T-helper 9 cell (primary cell): Measurements from ENCODE around the gene ZNF337.
"Not testable (repeated sequence)": the region's sequence is repeated elsewhere in the genome, so short reads cannot be mapped to it uniquely, and the experiment has no call there.

Experiments
- DNase-seq: peaks from one replicate; pipeline ENCODE4 v3.0.0-alpha.2; 2020
- total RNA-seq, 2 donors: gene quantifications; one replicate each; lab custom pipeline; 2026; lab: John Stamatoyannopoulos, UW

ZNF337 gene
- 22.7 to 65.3 reads per million in 2 donors for total RNA-seq

- DNase-seq: peak; percentile 89
Observed at GRCh38 chr20:25696371-25697131, at the start of gene ZNF337. Gene ZNF337 (minus strand): TSS chr20:25696853. CDS start chr20:25686417, 10,436 bp downstream.

GRCh38 chr20:25745738-25746137, 49.1 kb upstream of the ZNF337 start:
- DNase-seq: no peak

- no peak for DNase-seq
Observed at GRCh38 chr20:25745100-25745499, 48.4 kb upstream of the ZNF337 start.

- DNase-seq: no peak
Observed at GRCh38 chr20:25744261-25744660, 47.6 kb upstream of the ZNF337 start.

GRCh38 chr20:25741088-25741487, 44.4 kb upstream of the ZNF337 start:
- DNase-seq: no peak

GRCh38 chr20:25739615-25740320, 43.1 kb upstream of the ZNF337 start:
- no peak for DNase-seq

GRCh38 chr20:25738198-25738597, 41.5 kb upstream of the ZNF337 start:
- no peak for DNase-seq

- no peak for DNase-seq
Observed at GRCh38 chr20:25733903-25734302, 37.2 kb upstream of the ZNF337 start.

- DNase-seq: no peak
Observed at GRCh38 chr20:25730862-25731261, 34.2 kb upstream of the ZNF337 start.

GRCh38 chr20:25726357-25726756, 29.7 kb upstream of the ZNF337 start:
- DNase-seq: no peak

- no peak for DNase-seq
Observed at GRCh38 chr20:25725639-25726038, 29.0 kb upstream of the ZNF337 start.

- DNase-seq: no peak
Observed at GRCh38 chr20:25723975-25724374, 27.3 kb upstream of the ZNF337 start.

GRCh38 chr20:25720285-25720684, 23.6 kb upstream of the ZNF337 start:
- DNase-seq: no peak

- DNase-seq: not testable (repeated sequence)
Observed at GRCh38 chr20:25718896-25719809, 22.5 kb upstream of the ZNF337 start.

GRCh38 chr20:25707695-25708094, 11.0 kb upstream of the ZNF337 start:
- no peak for DNase-seq

- no peak for DNase-seq
Observed at GRCh38 chr20:25706793-25707192, 10.1 kb upstream of the ZNF337 start.

GRCh38 chr20:25705830-25706351, 9.2 kb upstream of the ZNF337 start:
- DNase-seq: no peak

GRCh38 chr20:25704303-25704702, 7.7 kb upstream of the ZNF337 start:
- DNase-seq: not testable (repeated sequence)

GRCh38 chr20:25700835-25701234, 4.2 kb upstream of the ZNF337 start:
- DNase-seq: not testable (repeated sequence)

GRCh38 chr20:25699914-25700313, 3.3 kb upstream of the ZNF337 start:
- no peak for DNase-seq

GRCh38 chr20:25697132-25697446, 436 bp upstream of the ZNF337 start:
- no peak for DNase-seq

- no peak for DNase-seq
Observed at GRCh38 chr20:25695532-25696370, 902 bp downstream of the ZNF337 start.
